IPS-NIHi7 (cell line): Measurements from ENCODE around the gene CYFIP1.
A peak's percentile ranks its signal among the peaks of the same experiment; 100 is the strongest.

ENCODE experiments used
- DNase-seq: peaks from one replicate; pipeline ENCODE4 v3.0.0; 2012; ENCODE audit warnings: mixed read lengths; ENCODE audit errors: extremely low spot score

CYFIP1 gene

GRCh38 chr15:22950256-22950990, 29.7 kb downstream of the CYFIP1 start:
- no peak for DNase-seq

GRCh38 chr15:22949074-22949547, 31.1 kb downstream of the CYFIP1 start:
- DNase-seq: peak; percentile 90

- no peak for DNase-seq
Observed at GRCh38 chr15:22948056-22948455, 32.1 kb downstream of the CYFIP1 start.

GRCh38 chr15:22947101-22948000, 32.8 kb downstream of the CYFIP1 start:
- DNase-seq: no peak

GRCh38 chr15:22945071-22945470, 35.1 kb downstream of the CYFIP1 start:
- DNase-seq: no peak

- no peak for DNase-seq
Observed at GRCh38 chr15:22944651-22945050, 35.5 kb downstream of the CYFIP1 start.

- no peak for DNase-seq
Observed at GRCh38 chr15:22942877-22943276, 37.3 kb downstream of the CYFIP1 start.

GRCh38 chr15:22942306-22942855, 37.8 kb downstream of the CYFIP1 start:
- no peak for DNase-seq

- no peak for DNase-seq
Observed at GRCh38 chr15:22941179-22941578, 39.0 kb downstream of the CYFIP1 start.

GRCh38 chr15:22939652-22940061, 40.5 kb downstream of the CYFIP1 start:
- DNase-seq: no peak

- DNase-seq: no peak
Observed at GRCh38 chr15:22939051-22939450, 41.1 kb downstream of the CYFIP1 start.

- DNase-seq: no peak
Observed at GRCh38 chr15:22936577-22937472, 43.3 kb downstream of the CYFIP1 start.

GRCh38 chr15:22933641-22934061, 46.5 kb downstream of the CYFIP1 start:
- DNase-seq: no peak

GRCh38 chr15:22931784-22932536, 48.2 kb downstream of the CYFIP1 start:
- DNase-seq: no peak

- no peak for DNase-seq
Observed at GRCh38 chr15:22930782-22931484, 49.2 kb downstream of the CYFIP1 start.

- DNase-seq: no peak
Observed at GRCh38 chr15:22927761-22928160, 52.4 kb downstream of the CYFIP1 start.

GRCh38 chr15:22925875-22926274, 54.3 kb downstream of the CYFIP1 start:
- no peak for DNase-seq

- no peak for DNase-seq
Observed at GRCh38 chr15:22922003-22922402, 58.2 kb downstream of the CYFIP1 start.

- DNase-seq: no peak
Observed at GRCh38 chr15:22919171-22919570, 61.0 kb downstream of the CYFIP1 start.

GRCh38 chr15:22918596-22919140, 61.5 kb downstream of the CYFIP1 start:
- DNase-seq: no peak
